ENCODE measurements around the gene C1QTNF2.

The C1QTNF2 gene, protein sequence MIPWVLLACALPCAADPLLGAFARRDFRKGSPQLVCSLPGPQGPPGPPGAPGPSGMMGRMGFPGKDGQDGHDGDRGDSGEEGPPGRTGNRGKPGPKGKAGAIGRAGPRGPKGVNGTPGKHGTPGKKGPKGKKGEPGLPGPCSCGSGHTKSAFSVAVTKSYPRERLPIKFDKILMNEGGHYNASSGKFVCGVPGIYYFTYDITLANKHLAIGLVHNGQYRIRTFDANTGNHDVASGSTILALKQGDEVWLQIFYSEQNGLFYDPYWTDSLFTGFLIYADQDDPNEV

DNA sequence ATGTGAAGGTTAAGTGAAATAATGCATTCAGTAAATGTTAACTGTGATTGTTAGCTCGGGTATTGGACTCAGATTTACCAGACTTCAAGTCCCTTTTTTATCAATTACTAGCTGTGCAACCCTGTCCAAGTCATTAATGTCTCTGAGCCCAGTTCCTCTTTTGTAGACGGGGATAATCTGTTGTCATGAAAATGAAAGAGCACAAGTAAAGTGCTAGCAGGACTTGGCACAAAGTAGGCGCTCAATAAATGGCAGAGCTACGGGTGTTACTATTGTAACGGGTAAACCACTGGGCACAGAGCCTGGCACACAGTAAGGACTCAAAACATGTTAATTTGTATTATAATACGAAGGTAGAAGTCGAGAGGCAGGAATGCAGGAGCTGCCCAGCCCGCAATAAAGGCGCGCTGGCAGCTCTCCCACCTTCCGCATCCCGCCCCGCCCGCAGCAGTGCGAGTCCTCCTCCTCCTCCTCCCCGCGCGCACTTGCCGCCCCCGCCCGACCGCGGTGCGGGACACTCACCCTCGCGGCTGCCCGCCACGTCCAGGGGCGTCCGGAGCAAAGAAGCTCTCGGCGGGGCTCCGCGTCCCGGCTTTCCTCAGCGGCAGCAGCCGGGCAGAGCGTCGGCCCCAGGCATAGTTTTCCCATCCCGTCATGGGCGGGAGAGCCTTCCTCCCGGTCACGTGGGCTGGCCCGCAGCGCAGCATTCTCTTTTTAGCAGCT, at the start of gene C1QTNF2:
Gene C1QTNF2 (minus strand): TSS at position 637 of the 723 bp plus-strand sequence. CDS start 15,615 bp downstream, outside the sequence.
- DNase-seq, result peak; percentile 56

DNA sequence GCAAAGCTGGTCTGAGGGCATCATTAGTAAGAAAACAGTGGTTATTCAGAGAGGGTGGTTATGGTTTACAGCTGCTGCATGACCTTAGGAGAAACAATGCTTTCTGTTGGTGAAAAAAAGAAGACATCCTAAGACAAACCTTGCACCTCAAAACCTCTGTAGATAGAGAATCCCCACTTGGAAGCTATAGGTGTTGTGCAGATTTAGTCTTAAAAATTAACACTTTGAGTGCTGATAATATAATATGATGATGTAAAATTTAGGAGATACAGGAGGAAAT, 49.8 kb upstream of the C1QTNF2 start:
- no peak for DNase-seq

- DNase-seq, result no peak
These were observed 49.3 kb upstream of the C1QTNF2 start for GRCh38 chr5:160419458-160420330.

DNA sequence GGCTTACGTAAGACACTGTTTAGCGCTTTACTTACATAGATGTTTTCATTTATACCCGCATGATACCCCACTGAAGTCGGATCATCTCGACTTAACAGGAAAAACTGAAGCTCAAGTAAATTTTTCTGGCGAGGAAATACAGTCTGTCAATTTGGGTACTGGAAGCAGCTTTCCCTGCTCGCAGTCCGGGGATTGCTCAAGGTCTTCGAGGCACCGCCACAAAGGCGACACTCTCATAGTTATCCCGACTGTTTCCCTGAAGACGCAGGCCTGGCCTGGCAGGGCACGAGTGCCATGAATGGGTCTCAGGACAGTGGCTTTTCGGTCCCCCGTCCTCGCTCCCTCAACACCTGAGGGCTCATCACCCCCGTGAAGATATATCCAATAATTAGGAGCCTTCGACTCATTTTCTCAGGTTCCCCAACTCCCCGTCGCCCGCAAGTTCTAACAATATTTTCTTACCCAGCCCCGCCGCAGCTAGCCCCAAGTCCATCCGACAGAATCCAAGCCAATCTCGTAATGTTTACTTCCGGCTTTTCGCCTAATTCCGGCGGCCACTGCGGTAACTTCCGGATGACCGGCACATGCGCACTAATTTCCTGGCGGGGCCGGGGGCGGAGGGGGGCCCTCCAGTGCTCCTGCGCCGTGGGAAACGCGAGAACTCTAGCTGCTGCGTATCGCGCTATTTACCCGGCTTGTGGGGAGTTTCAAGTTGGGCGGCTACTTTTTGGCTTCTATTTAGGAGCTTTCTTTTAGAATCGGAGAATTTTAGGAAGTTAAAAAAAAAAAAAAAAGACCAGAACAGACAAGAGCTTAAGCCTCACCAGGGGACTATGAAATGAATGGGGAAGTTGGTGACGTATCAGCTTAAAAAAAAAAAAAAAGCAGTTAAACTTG, 48.4 kb upstream of the C1QTNF2 start, which contains the start of gene SLU7:
Gene SLU7 (minus strand): TSS at position 521 of the 897 bp plus-strand sequence. CDS start 3,787 bp downstream, outside the sequence.
- DNase-seq, result peak; percentile 97

DNA sequence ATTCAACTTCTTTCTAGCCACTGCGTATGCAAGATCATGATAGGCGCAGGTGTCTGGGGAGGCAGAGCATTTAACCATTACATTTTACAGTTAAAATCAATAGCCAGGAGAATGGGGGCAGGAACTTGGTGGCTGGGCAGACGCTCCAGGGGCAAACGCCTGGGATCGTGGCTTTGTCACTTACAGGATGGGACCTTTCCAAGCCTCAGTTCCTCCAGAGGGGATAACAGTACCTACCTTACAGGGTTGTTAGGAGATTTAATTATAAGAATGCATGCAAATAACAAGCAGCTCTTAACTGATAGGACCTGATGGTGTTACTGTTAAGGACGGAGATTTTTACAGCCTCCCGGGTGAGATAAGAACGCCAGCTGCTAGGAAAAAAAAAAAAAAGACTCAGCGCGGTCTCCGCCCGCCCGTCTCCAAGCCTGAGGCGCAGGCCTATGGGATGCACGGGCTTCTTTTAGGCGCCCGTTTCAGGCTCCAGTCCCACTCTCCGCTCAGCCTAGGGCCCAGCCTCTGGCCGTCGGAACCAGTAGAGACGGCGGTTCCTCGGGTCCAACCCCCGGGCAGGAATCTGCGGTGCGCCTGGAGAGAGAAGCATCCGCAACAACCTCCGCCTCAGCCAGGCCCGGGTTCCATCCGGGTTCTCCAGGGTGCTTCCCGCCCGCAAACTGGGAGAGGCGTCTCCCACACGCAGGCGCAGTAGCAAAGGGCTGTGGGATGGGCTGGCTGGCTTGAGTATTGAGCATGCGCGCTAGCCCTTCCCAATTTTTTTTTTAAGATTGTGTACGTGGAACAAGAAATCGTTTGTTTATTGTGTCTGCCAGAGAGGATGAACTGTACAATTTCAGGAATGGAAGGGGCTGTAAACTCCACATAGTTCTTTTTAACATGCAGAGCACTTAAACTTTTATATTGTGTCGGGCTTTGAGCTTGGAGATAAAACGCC, 29.3 kb upstream of the C1QTNF2 start, which contains the start of gene FAM200C:
Gene FAM200C (minus strand): TSS at position 653 of the 952 bp plus-strand sequence. CDS start 4,564 bp downstream, outside the sequence.
- peak; percentile 84 for DNase-seq

- DNase-seq, result no peak
These were observed 28.4 kb upstream of the C1QTNF2 start for GRCh38 chr5:160398806-160399205.

DNA sequence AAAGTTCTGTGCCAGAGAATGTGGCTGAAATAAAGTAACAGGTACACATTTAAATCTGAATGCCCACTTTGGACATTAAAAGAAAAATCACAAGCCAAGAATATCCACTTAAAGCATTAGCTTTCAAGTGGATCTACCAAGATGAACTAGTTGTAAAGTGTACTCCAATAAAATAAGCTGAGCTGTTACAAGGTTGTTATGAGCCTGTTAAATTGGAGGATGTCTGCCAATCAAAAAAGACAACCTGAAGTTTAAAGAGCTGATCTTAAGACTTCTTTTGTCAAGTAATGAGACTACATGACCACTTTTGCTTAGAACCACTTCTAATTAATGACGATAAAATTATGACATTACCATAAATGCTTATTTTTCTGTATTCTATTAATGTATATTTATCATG, 27.1 kb upstream of the C1QTNF2 start:
- no peak for DNase-seq

DNA sequence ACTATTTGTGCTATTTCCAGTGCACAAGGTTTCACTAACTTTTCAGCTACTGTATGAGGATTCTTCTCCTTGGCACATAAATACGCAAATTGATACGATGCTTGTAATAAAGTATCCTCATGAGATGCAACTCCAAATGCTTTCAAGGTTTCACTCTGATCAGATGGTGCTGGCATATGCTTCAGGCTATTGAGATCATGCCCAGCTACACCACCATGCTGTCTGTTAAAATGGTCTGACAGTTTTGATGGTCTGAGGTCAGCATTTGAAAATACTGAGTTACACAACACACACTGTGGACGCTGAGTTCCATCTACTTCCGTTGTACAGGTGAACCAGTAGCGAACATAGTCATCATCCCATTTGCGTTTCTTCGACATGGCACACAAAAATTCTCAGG, 24.7 kb upstream of the C1QTNF2 start:
- no peak for DNase-seq

DNA sequence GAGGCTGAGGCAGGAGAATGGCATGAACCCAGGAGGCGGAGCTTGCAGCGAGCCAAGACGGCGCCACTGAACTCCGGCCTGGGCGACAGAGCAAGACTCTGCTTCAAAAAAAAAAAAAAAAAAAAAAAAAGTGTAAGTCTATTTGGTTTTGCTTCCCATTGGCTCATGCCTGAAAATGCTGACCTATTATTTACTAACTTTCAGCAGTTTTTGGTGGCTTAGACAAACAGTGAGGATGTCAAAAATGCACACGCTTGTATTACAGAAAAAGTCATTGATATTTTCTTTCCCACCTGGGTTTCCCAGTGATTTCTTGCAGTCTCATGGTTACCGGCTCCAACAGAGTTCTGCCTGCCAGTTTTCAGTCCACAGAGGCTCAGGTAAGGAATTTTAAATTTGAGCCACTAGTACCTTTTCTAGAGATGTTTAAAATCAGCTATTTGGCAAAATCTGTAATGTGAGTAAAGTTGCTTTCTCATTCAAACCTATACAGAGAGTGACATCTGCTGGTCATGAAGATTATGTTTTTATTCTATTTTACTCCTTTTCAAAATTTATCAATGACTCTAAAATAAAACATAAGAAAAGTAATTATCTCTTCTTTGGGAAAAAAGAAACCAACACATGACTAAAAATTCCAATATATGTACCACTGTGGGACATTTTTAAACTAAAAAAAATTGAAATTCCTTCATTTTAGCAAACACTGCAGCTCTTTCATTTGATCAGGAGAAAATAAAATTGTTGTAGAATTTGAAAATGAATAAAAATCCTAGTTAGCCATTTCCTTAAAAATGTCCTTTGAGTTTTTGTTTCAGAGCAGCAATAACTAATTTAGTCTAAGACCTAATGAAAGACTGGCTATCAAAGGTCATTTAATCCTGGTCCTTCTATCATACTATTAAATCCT, 20.6 kb upstream of the C1QTNF2 start:
- peak; percentile 40 for DNase-seq

DNA sequence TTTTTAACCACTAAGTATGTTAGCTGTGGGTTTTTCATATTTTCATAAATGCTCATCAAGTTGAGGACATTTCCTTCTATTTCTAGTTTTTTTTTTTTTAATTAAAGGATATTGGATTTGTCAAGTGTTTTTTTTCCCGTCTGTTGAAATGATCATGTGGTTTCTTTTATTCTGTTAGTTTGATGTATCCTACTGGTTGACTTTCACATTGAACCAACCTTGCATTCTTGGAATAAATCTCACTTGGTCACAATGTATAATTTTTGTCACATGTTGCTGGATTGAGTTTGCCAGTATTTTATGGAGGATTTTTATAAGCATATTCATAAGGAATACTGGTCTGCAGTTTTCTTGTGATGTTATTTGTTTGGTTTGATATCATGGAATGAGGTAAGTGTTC, 17.0 kb upstream of the C1QTNF2 start:
- no peak for DNase-seq

DNA sequence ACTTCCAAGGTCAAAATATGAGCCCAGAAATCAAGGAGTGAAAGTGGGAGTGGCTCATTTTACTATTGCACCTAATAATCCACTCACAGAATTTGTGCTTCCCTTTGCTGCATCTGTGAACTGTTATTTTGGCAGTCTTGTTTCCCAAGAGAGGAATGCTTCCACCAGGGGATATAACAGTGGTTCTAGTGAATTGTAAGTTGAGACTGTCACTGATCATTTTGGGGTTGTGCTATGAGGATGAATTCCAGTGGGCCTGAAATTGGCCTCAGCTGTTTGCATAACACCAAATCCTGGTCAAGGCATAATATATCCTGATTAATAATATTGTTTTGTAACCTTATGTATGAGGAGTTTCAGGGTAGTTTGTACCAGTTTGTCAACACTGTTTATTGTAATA, 15.1 kb upstream of the C1QTNF2 start:
- no peak for DNase-seq

GRCh38 chr5:160384681-160385080, 14.3 kb upstream of the C1QTNF2 start:
- no peak for DNase-seq

DNA sequence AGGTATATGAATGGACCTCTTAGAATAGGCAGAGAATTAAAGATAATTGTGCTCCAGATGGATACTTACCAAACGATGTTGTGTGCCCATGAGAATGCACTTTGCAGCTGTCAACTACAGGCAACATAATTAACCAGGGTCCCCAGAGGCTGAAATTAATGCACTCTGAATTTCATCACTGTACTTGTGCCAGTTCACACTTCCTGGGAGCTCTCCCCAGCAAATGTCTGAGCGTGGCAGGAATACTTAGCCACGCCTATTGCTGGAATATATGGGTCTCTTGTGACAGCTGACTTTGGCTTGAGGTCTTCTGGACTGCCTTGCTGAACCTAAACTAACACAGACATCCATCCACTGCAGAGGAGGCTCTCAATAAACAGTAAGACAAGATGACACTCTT, 11.9 kb upstream of the C1QTNF2 start:
- no peak for DNase-seq

DNA sequence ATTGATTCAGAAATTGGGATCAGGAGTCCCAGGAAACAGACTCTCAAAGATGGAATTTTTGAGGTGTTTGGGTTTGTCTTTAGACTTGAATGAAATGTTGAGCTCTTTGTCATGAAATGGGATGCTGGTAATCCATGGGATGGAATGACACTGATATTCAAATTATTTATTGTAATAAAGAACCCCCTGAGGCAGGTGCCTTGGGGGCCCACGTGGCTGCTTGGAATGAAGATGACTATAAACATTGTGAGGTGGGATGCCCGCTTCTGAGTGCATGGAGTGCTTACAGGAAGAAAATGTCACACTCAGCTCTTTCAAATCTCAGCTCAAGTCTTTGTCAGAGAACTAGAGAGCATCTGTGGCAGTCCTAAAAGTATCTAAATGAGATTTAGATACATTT, 9.6 kb upstream of the C1QTNF2 start:
- DNase-seq, result no peak

- DNase-seq, result no peak
These were observed 9.1 kb upstream of the C1QTNF2 start for GRCh38 chr5:160379511-160379910.

DNA sequence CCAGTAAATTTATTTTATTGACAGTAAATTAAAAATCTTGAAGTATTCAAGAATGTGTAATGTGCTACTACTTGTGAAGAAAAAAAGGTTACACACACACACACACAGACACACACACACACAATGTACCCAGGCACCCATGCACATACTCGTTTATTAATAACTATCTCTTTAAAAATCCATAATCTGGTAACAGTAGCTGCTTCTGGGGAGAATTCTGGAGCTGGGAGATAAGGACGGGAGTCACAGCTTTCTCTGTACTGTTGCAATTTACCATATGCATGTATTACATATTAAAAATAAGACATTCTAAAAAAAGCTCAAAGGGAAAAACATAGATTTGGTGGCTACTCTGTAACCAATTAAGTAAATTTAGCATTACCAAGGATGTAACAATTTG, 7.9 kb upstream of the C1QTNF2 start:
- no peak for DNase-seq

- no peak for DNase-seq
These were observed 7.2 kb upstream of the C1QTNF2 start for GRCh38 chr5:160377651-160378050.

- DNase-seq, result no peak
These were observed 6.0 kb upstream of the C1QTNF2 start for GRCh38 chr5:160376416-160376815.

- DNase-seq, result no peak
These were observed 5.3 kb upstream of the C1QTNF2 start for GRCh38 chr5:160375701-160376100.

GRCh38 chr5:160375166-160375565, 4.7 kb upstream of the C1QTNF2 start:
- DNase-seq, result no peak
